Gastrocnemius medialis (tissue), 4 donors: ENCODE results near the gene C2orf72.

Experiments used
- POLR2A ChIP-seq, 2 donors: fragments of 450-650 bp; IDR thresholded peaks; one replicate each; pipeline ENCODE4 v1.6.1; 2017; ENCODE audit warnings: antibody characterized with exemption in 2 of 2, mild to moderate bottlenecking in 2 of 2, moderate library complexity in 2 of 2
- TF ChIP-seq, protein P1 (sequence below), 5 experiments: fragments of 450-650 bp in 3 of 5; fragments of 200-600 bp in 2 of 5; sonication (generic) in 2 of 5; IDR thresholded peaks in 4 of 5; conservative IDR thresholded peaks in 1 of 5; 1 replicate in 4 of 5; 2 replicates in 1 of 5; pipeline ENCODE4 v1.5.1; 2016 to 2019; ENCODE audit warnings: antibody characterized with exemption in 5 of 5, mild to moderate bottlenecking in 3 of 5, moderate library complexity in 3 of 5

DNA sequence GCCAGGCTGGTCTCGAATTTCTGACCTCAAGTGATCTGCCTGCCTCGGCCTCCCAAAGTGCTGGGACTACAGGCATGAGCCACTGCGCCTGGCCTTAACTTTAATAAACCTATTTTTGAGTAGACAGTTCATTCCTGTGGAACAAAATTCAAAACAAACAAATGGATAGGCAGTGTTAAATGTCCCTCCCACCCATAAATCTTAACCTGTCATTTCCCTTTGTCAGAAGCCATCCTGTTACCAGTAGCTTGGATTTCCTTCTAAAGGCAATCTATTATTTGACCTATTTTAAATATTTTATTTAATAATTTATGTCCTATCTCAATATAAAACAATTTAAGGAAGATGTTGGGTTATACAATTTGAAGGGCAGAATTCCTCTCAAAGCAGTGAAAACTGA lies 6.6 kb upstream of the C2orf72 start:
- TF ChIP-seq, protein P1, sequence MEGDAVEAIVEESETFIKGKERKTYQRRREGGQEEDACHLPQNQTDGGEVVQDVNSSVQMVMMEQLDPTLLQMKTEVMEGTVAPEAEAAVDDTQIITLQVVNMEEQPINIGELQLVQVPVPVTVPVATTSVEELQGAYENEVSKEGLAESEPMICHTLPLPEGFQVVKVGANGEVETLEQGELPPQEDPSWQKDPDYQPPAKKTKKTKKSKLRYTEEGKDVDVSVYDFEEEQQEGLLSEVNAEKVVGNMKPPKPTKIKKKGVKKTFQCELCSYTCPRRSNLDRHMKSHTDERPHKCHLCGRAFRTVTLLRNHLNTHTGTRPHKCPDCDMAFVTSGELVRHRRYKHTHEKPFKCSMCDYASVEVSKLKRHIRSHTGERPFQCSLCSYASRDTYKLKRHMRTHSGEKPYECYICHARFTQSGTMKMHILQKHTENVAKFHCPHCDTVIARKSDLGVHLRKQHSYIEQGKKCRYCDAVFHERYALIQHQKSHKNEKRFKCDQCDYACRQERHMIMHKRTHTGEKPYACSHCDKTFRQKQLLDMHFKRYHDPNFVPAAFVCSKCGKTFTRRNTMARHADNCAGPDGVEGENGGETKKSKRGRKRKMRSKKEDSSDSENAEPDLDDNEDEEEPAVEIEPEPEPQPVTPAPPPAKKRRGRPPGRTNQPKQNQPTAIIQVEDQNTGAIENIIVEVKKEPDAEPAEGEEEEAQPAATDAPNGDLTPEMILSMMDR (IDR thresholded peaks at IDR 0.05 in 4 of 5, conservative IDR thresholded peaks at IDR 0.05 in 1 of 5): no peak
- TF ChIP-seq POLR2A (IDR thresholded peaks at IDR 0.05): no peak
